ENCODE measurements around the gene CKAP2L.

GRCh38 chr2:112733456-112733855 is 31.0 kb downstream of the CKAP2L start:
- TF ChIP-seq CTCF (IDR thresholded peaks at IDR 0.05) (no peak), POLR2AphosphoS5 (IDR thresholded peaks at IDR 0.05) (no peak), POLR2A (IDR thresholded peaks at IDR 0.05) (no peak)

All from breast epithelium (tissue), 3 donors.